NOMO-1 treated with DMSO at 0.1 percent for 48 hours (cell line): ENCODE data around the gene RAB4B.
"Not testable (repeated sequence)": the region's sequence is repeated elsewhere in the genome, so short reads cannot be mapped to it uniquely, and the experiment has no call there.

ENCODE experiments used
- DNase-seq: peaks from one replicate; lab custom pipeline; 2025; ENCODE audit not compliant: unreplicated experiment; lab: John Stamatoyannopoulos, UW

The RAB4B gene

DNA sequence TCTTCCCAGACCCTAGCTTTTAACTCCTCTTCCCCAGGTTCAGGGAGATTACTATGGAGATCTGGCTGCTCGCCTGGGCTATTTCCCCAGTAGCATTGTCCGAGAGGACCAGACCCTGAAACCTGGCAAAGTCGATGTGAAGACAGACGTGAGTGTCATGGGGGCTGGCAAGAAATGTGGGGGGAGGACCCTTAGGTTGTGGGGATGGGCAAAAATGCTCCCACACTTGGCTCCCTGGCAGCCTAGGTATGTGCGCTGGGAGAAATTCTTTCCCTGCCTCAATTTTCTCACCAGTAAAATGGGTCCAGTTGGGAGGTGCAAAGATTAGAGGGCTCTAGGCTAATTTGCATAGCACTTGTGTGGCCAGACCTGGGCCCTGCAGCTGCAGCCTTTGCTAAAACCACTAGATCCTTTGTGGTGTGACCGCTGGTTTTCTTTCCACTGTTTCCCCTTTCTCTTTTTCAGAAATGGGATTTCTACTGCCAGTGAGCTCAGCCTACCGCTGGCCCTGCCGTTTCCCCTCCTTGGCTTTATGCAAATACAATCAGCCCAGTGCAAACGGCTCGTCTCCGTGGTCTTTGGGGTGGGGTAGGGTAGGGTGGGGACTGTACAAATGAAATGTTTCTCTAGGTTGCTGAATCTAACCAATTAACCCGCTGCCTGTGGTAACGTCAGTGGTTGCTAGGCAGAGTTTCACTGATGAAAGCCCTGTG, 959 bp upstream of the RAB4B start:
- DNase-seq, result peak; percentile 98

DNA sequence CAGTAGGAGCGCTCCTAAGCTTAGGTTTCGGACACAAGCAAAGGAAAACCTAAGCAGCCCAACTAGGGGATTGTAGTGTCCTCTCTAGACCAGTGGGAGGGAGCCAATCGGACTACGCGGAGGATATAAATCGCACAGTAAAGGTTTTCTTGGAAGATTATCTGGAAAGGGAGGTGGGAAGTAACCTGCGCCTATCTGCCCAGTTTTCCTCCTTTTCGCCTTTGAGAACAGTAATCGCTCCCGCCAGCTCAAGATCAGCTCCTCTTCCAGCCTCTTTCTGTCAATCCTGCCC, 456 bp upstream of the RAB4B start:
- DNase-seq, result no peak

DNA sequence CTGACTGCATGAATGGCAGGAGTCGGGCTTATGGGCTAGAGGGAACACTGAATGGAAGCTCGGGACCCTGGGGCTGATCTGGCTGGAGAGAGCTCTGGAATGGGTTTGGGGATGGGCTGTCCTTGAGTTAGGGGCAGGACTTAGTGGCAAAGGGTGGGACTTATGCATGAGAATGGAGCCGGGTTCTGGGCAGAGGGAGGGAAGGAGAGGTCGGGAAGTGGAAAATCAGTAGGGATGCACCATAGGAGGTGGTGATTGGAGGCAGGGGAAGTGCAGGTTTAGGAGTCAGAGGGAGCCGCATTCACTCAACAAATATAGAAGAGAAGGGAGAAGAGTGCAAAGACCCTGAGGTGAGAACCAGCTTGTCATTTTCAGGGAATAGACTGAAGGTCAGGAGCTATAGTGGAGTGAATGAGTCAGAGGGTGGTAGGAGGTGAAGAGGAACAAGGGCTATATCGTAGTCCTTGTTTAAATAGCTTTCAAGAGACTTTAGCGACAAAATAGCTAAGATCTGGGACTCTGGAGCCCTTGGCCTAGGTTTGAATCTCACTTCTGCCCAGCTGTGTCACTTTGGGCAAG, 748 bp downstream of the RAB4B start:
- peak; percentile 37 for DNase-seq

DNA sequence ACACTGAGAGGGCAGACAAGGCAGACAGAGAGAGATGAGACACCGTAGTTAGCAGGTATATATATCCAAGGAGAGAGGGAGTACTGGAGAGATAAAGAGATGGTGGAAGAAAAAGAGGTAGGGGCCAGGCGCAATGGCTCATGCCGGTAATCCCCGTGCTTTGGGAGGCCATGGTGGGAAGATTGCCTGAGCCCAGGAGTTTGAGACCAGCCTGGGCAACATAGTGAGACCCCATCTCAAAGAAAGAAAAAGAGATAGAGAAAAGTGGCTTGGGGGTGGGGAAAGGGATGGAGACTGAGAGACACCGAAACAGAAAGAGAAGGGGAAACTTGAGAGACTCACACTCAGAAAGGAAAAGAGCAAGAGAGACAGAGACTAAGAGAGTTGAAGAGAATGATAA, 2.5 kb downstream of the RAB4B start:
- DNase-seq, result no peak

DNA sequence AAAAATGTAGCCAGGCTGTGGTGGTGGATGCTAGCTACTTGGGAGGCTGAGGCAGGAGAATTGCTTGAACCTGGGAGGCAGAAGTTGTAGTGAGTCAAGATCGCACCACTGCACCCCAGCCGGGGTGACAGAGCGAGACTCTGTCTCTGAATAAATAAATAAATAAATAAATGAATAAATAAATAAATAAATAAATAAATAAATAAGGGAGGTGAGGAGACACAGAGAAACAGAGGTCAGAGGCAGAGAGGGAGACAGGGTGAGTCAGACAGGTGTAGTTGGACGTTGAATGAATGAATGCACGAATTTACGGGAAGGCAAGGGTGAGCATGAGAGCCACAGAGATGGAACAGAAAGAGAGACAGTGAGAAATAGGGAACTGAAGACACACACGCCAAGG, 3.1 kb downstream of the RAB4B start:
- DNase-seq, result no peak

DNA sequence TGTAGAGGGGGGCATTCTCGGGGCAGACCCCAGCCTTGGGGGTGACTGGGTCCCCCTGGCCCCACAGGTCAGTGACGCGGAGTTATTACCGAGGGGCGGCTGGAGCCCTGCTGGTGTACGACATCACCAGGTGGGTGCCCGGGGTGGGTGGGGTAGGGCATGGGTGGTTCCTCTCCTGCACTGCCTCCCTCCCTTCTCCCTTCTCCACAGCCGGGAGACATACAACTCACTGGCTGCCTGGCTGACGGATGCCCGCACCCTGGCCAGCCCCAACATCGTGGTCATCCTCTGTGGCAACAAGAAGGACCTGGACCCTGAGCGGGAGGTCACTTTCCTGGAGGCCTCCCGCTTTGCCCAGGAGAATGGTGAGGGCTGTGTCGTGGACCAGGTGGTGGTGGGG, 5.7 kb downstream of the RAB4B start:
- no peak for DNase-seq

DNA sequence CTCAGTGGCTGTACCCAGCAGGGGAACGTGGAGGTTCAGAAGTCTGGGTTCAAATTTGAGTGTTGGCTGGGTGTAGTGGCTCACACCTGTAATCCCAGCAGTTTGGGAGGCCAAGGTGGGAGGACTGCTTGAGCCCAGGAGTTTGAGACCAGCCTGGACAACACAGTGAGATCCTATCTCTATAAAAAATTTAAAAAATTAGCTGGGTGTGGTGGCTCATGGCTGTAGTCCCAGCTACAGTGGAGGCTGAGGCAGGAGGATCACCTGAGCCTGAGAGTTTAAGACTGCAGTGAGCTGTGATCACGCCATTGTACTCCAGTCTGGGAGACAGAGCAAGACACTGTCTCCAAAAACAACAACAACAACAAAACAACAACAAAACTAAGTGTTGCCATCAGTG, 6.1 kb downstream of the RAB4B start:
- not testable (repeated sequence) for DNase-seq

DNA sequence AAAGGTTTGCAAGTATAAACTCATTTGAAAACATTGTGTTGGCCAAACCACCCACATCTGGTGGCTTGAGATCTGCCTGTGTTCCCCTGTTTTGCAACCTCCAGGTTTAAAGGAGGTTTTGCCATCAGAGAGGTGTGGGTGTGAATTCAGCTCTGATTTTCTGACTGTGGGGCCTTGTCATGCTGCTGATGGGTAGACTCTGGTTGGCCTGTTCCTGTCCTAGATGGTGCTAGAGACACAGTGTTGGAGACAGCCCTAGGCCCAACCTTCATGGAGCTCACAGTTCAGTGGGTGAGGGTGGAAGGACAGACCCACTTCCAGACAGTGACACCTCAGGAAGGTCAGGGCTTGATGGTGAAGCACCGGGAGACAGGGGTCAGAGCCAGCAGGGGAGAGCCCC, 7.5 kb downstream of the RAB4B start:
- no peak for DNase-seq

DNA sequence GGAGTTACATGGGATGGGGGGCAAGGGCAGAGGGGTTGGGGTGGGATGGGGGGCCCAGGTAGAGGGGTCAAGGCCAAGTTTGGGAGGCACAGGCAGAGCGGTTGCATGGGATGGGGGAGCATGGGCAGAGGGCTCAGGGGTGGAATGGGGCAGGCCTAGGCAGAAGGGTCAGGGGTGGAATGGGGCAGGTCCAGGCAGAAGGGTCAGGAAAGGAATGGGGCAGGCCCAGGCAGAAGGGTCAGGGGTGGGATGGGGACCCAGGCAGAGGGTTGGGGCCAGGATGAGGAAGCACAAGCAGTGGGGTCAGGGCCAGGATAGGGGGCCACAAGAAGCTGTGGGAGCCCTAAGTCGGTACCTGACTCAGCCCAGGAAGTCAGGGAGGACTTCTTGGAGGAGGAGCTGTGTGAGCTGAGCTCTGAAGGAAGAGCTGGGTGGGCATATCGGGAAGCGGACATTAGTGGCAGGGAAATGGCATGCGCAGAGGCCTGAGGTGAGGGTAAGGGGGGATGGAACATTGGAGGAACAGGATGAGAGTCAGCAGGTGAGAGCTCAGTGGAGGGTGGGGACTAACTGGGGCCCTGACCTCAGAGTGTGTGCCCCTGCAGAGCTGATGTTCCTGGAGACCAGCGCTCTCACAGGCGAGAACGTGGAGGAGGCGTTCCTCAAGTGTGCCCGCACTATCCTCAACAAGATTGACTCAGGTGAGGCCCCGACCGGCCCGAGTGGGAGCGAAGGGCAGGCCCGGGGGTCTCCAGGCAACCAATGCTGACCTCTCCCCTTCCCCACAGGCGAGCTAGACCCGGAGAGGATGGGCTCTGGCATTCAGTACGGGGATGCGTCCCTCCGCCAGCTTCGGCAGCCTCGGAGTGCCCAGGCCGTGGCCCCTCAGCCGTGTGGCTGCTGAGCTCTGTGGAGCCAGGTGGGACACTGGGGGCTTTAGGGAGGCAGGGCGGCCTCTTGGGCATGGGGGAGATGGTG, 8.3 kb downstream of the RAB4B start:
- no peak for DNase-seq

DNA sequence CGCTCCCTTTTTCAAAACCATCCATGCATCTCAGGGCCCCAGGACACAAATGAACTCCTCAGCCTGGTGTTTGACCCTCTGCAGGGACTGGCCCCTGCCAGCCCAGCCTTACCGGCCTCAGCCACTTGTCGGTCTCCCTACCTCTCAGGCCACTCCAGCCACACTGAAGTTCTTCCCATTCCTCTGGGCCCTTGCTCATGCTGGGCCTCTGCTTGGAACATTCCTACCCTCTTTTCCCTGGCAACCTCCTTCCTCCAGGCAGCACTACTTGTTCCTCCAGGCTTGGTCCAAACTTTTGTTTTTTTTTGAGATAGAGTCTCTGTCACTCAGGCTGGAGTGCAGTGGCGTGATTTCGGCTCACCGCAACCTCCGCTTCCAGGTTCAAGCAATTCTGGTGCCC, 13.3 kb downstream of the RAB4B start:
- DNase-seq, result no peak

DNA sequence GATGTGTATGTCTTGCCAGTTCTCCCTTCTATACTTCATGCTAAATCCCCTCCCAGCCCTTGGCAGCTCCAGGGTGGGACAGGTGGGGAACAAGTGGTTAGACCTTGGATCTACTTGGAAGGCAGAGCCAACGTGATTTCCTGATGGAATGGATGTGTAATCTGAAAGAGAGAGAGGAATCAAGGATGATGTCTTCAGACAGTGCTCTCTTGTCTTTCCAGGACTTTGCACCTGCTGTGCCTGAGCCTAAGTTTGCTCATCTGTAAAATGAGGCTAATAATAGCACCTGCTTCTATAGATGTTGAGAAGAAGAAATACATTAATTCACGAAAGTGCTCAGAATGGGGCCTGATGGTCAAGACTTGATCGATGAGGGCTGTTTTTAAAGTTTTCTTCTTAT, 13.9 kb downstream of the RAB4B start:
- no peak for DNase-seq

DNA sequence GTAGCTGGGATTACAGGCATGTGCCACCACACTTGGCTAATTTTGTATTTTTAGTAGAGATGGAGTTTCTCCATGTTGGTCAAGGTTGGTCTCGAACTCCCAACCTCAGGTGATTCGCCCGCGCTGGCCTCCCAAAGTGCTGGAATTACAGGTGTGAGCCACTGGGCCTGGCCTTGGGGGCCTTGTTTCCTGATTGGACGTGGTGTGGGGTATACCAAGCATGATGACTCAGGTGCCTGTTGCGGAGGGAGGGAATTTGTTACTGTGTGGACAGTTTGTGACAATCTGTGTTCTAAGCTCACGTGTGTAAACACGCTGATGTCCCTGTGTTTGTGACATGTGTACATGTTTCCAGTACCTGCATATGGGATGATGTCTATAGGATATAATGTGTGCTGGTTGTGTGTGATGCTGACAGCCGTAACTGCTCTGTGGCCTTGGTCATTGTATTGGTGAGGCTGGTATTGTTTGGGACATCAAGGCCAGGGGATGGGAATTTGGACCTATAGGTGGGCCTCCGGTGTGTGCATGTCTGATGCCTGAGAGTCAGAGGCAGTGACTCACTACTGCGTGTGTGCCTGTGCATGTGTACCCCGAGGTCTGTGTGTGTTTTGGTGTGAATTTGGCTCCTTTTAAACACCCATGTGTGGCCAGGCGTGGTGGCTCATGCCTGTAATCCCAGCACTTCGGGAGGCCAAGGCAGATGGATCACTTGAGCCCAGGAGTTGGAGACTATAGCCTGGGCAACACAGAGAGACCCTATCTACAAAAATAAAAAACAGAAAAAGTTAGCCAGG, 19.3 kb downstream of the RAB4B start:
- no peak for DNase-seq

DNA sequence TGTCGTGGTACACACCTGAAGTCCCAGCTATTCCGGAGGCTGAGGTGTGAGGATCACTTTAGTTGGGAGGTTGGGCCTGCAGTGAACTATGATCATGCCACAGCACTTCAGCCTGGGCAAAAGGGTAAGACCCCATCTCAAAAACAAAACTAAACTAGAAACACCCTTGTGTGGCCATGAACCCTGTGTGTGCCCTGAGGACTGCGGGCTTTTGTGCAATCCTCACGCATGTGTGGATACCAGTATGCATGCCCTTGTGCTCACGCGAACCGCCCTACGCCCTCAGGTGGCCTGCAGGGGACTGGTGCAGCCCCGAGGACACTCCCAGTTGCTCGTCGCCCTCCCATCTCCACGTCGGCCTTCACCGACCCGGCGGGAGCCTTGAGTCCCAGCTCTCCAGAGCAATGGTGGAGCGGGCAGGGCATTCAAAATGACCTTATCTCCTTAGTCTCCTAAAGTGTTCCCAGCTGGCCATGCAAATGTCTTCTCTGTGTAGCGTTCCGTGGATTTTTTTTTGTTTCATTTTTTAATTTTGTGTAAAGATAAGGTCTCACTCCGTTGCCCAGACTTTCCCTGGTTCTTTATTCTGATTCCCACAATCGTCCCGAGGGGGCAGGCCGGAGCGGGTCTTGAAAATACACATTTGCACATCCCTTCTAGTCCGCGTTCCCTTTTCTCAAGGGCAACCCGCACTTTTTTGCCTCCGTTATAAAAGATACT, 20.1 kb downstream of the RAB4B start:
- DNase-seq, result peak; percentile 79

DNA sequence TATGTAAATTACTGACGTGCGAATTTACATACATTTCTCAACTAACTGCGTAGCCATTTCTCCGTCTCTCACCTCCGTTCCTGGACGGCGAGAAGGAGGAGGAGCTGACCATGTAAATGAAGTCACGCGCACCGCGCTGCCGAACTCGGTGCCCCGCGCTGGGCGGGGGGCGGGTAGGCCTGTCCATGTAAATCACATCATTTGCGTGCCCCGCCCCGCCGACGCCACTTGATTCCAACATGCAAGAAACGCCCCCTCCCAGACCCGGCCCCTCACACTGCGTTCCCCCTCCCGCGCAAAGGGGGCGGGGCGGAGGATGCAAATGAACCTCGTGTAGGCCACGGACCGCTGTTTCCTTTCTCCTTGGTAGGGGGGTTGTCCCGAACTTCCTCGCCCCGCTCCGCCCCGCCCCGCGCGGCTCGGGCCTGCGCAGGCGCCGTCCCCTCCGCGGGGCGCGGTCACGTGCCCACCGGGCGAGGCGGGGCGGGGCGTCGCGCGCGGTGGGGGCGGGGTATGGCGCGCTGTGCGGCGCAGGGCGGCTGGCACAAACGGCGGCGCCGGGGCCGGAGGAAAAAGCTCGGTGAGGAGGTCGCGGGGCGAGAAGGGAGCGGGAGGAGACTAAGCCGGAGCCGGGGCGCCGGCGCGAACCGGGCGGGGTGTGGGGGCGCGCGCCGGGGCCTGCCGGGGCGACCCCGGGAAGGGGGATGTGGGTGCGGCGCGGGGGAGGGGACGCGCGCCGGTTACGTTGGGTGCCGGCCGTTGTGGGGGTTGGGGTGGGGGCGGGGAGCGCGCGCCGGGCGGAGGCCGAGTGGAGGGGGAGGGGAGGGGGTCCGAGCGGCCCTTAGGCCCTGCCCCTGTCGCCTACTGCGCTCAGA, 20.9 kb downstream of the RAB4B start, which contains the start of gene EGLN2:
Gene EGLN2, plus strand, starts transcription at position 509 of the 875 bp plus-strand sequence. CDS start 1,382 bp downstream, outside the sequence.
- peak; percentile 99 for DNase-seq

DNA sequence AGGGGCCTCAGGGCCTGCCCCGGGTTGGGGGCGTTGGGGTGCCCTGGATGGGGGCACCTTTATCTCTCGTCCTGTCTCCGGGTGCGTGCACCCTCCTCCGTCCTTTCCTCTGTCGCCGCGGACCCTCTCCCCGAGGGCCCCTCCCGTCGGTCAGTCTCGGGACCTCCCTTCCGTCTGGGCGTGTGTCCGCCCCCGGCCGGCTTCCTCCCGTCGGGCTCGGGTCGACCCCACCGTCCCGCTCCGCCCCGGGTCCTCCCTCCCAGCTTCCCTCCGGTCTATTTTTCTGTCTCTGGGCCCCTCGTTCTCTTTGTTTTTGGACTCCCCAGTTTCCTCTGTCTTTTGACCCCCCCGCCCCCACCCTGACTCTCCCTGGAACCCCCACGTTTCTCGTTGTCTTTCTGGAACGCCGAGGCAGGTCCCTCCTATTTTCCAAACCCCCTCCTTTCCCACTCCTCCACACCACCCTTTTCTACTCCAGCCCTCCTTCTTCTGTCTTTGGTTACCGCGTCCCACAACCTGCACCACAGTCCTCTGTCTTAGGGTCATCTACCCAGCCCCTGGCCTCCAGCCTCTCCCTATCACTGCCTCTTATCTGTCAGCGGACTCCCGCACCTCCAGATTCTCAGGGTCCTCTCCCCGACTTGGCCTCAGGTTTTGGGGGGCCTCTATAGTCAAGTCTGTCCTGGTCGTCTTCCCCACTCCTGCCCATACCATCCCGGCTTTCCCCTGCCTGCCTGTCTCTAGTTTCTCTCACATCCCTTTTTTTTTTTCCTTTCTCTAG, 21.7 kb downstream of the RAB4B start:
- peak; percentile 18 for DNase-seq

DNA sequence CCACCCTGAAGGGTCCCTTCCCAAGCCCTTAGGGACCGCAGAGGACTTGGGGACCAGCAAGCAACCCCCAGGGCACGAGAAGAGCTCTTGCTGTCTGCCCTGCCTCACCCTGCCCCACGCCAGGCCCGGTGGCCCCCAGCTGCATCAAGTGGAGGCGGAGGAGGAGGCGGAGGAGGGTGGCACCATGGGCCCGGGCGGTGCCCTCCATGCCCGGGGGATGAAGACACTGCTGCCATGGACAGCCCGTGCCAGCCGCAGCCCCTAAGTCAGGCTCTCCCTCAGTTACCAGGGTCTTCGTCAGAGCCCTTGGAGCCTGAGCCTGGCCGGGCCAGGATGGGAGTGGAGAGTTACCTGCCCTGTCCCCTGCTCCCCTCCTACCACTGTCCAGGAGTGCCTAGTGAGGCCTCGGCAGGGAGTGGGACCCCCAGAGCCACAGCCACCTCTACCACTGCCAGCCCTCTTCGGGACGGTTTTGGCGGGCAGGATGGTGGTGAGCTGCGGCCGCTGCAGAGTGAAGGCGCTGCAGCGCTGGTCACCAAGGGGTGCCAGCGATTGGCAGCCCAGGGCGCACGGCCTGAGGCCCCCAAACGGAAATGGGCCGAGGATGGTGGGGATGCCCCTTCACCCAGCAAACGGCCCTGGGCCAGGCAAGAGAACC, 22.4 kb downstream of the RAB4B start:
- no peak for DNase-seq

DNA sequence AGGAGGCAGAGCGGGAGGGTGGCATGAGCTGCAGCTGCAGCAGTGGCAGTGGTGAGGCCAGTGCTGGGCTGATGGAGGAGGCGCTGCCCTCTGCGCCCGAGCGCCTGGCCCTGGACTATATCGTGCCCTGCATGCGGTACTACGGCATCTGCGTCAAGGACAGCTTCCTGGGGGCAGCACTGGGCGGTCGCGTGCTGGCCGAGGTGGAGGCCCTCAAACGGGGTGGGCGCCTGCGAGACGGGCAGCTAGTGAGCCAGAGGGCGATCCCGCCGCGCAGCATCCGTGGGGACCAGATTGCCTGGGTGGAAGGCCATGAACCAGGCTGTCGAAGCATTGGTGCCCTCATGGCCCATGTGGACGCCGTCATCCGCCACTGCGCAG, 22.9 kb downstream of the RAB4B start:
- no peak for DNase-seq
